Hepatocyte (in vitro differentiated cells): ENCODE results near the gene KEAP1.

Experiments
- EZH2 ChIP-seq: fragments of 200-600 bp; sonication (generic); IDR thresholded peaks from 2 replicates; pipeline ENCODE4 v1.6.1; 2016; ENCODE audit warnings: antibody characterized with exemption, mild to moderate bottlenecking, borderline replicate concordance
- EZH2phosphoT487 ChIP-seq: fragments of 200-600 bp; sonication (generic); IDR thresholded peaks from one replicate; pipeline ENCODE4 v1.6.1; 2018; ENCODE audit warnings: antibody characterized with exemption, mild to moderate bottlenecking, low read depth, moderate library complexity; ENCODE audit not compliant: unreplicated experiment, severe bottlenecking

- TF ChIP-seq EZH2, result no peak
- TF ChIP-seq EZH2phosphoT487, result no peak
Observed at GRCh38 chr19:10505583-10506229, 2.5 kb upstream of the KEAP1 start.
